DMS 273 (cell line): ENCODE results near the gene C13orf46.
"Not testable (repeated sequence)": the region's sequence is repeated elsewhere in the genome, so short reads cannot be mapped to it uniquely, and the experiment has no call there.

Source experiments
- DNase-seq: peaks from one replicate; lab custom pipeline; 2025; ENCODE audit not compliant: unreplicated experiment; lab: John Stamatoyannopoulos, UW

The C13orf46 gene

GRCh38 chr13:113973218-113974164, at the start of gene C13orf46:
Gene C13orf46, minus strand, starts transcription at chr13:113974076. Its CDS starts 79 bp downstream, at chr13:113973997.
- DNase-seq, result no peak

GRCh38 chr13:114022876-114023275, 49.0 kb upstream of the C13orf46 start:
- no peak for DNase-seq

- no peak for DNase-seq
Observed at GRCh38 chr13:114022309-114022669, 48.4 kb upstream of the C13orf46 start.

GRCh38 chr13:114021464-114022308, 47.8 kb upstream of the C13orf46 start:
- DNase-seq, result peak; percentile 51

- DNase-seq, result no peak
Observed at GRCh38 chr13:114020750-114021463, 47.0 kb upstream of the C13orf46 start.

GRCh38 chr13:114020134-114020533, 46.3 kb upstream of the C13orf46 start:
- DNase-seq, result not testable (repeated sequence)

- DNase-seq, result peak; percentile 8
Observed at GRCh38 chr13:114019367-114019766, 45.5 kb upstream of the C13orf46 start.

- no peak for DNase-seq
Observed at GRCh38 chr13:114018461-114019055, 44.7 kb upstream of the C13orf46 start.

GRCh38 chr13:114017966-114018365, 44.1 kb upstream of the C13orf46 start:
- no peak for DNase-seq

GRCh38 chr13:114017028-114017630, 43.3 kb upstream of the C13orf46 start:
- no peak for DNase-seq

- no peak for DNase-seq
Observed at GRCh38 chr13:114016321-114017027, 42.6 kb upstream of the C13orf46 start.

- DNase-seq, result no peak
Observed at GRCh38 chr13:114015969-114016295, 42.1 kb upstream of the C13orf46 start.

GRCh38 chr13:114015111-114015968, 41.5 kb upstream of the C13orf46 start:
- DNase-seq, result no peak

- no peak for DNase-seq
Observed at GRCh38 chr13:114013952-114014629, 40.2 kb upstream of the C13orf46 start.

- DNase-seq, result no peak
Observed at GRCh38 chr13:114013336-114013735, 39.5 kb upstream of the C13orf46 start.

GRCh38 chr13:114012921-114013320, 39.0 kb upstream of the C13orf46 start:
- DNase-seq, result no peak

- DNase-seq, result no peak
Observed at GRCh38 chr13:114012141-114012540, 38.3 kb upstream of the C13orf46 start.

GRCh38 chr13:114011226-114011625, 37.4 kb upstream of the C13orf46 start:
- no peak for DNase-seq
